IMR-90 (cell line): ENCODE results near the gene SLIT3. TPM values are rescaled to one million over a fixed set of nuclear protein-coding genes. Genes with fewer than 3 reads are reported as not detected.

ENCODE experiments used
- ATAC-seq: fragments of 200-7000 bp; cut with Tn5 transposase; 2 replicates; pipeline ENCODE4 v1.9.1; 2020; ENCODE audit warnings: low read depth, mild to moderate bottlenecking, moderate library complexity
- BruUV-seq: library from RNA; stranded (reverse); fragments of 400-500 nt; replicated peaks from 2 replicates; lab custom pipeline; 2021; lab: Mats Ljungman, UMichigan
- CTCF ChIA-PET: fragments of 300-600 bp; formaldehyde crosslinking; extraction: SDS; loops from one replicate; lab custom pipeline; 2021; ENCODE audit warnings: antibody characterized with exemption; lab: Yijun Ruan, JAX
- POLR2A ChIA-PET: fragments of 300-600 bp; sonication (Branson Sonifier 250); formaldehyde crosslinking; loops from one replicate; lab custom pipeline; 2022; ENCODE audit warnings: antibody characterized with exemption; ENCODE audit not compliant: unreplicated experiment; lab: Charles Lee
- DNase-seq: peaks from one replicate; pipeline ENCODE4 v3.0.0; 2013
- H2AFZ ChIP-seq: replicated peaks from 2 replicates; pipeline ENCODE3; 2013; ENCODE audit warnings: low read length, mild to moderate bottlenecking; ENCODE audit not compliant: poor library complexity
- H2AK5ac ChIP-seq: 2 replicates; pipeline ENCODE4 v1.6.1; 2013; ENCODE audit warnings: low read depth, low read length, inconsistent platforms
- H2AK9ac ChIP-seq: replicated peaks from 2 replicates; pipeline ENCODE3; 2013; ENCODE audit warnings: mild to moderate bottlenecking, low read depth, low read length, moderate library complexity; ENCODE audit not compliant: poor library complexity
- H2BK120ac ChIP-seq: 2 replicates; pipeline ENCODE4 v1.6.1; 2013; ENCODE audit warnings: low read depth, low read length, inconsistent platforms
- H2BK15ac ChIP-seq: 3 replicates; pipeline ENCODE4 v1.6.1; 2013; ENCODE audit warnings: low read depth, low read length, inconsistent platforms
- H2BK20ac ChIP-seq: 2 replicates; pipeline ENCODE4 v1.6.1; 2013; ENCODE audit warnings: low read depth, mild to moderate bottlenecking, inconsistent platforms, low read length, moderate library complexity
- H2BK5ac ChIP-seq: 2 replicates; pipeline ENCODE4 v1.6.1; 2013; ENCODE audit warnings: mild to moderate bottlenecking, low read depth, low read length, inconsistent platforms; ENCODE audit not compliant: poor library complexity, severe bottlenecking
- H3K14ac ChIP-seq: replicated peaks from 2 replicates; pipeline ENCODE4 v1.6.1; 2013; ENCODE audit warnings: low read depth, low read length, inconsistent platforms
- H3K18ac ChIP-seq: 2 replicates; pipeline ENCODE4 v1.6.1; 2013; ENCODE audit warnings: low read depth, low read length, control low read depth
- H3K23ac ChIP-seq: 2 replicates; pipeline ENCODE4 v1.6.1; 2013; ENCODE audit warnings: low read depth, low read length, inconsistent platforms
- H3K27ac ChIP-seq: 2 replicates; pipeline ENCODE4 v1.5.1; 2013; ENCODE audit warnings: mild to moderate bottlenecking, control low read depth, low read length; ENCODE audit not compliant: insufficient read depth
- H3K27me3 ChIP-seq: 2 replicates; pipeline ENCODE4 v1.6.1; 2013; ENCODE audit warnings: low read length; ENCODE audit not compliant: control insufficient read depth, insufficient read depth
- H3K36me3 ChIP-seq: 2 replicates; pipeline ENCODE4 v1.6.1; 2013; ENCODE audit warnings: low read length, mixed read lengths; ENCODE audit not compliant: control insufficient read depth, insufficient read depth
- H3K4ac ChIP-seq: 2 replicates; pipeline ENCODE4 v1.6.1; 2013; ENCODE audit warnings: low read depth, low read length, inconsistent platforms
- H3K4me1 ChIP-seq: 2 replicates; pipeline ENCODE4 v1.6.1; 2013; ENCODE audit warnings: low read length, mixed read lengths; ENCODE audit not compliant: control insufficient read depth, insufficient read depth
- H3K4me2 ChIP-seq: 2 replicates; pipeline ENCODE4 v1.6.1; 2013; ENCODE audit warnings: low read depth, mild to moderate bottlenecking, control low read depth, low read length, moderate library complexity
- H3K4me3 ChIP-seq: 2 replicates; pipeline ENCODE4 v1.5.1; 2013; ENCODE audit warnings: low read depth, mild to moderate bottlenecking, control low read depth, low read length, moderate library complexity; ENCODE audit not compliant: insufficient read depth
- H3K56ac ChIP-seq: 2 replicates; pipeline ENCODE4 v1.6.1; 2013; ENCODE audit warnings: low read length, inconsistent platforms; ENCODE audit not compliant: insufficient read depth; ENCODE audit errors: extremely low read depth
- H3K79me1 ChIP-seq, 2 experiments: 2 replicates each; pipeline ENCODE4 v1.6.1; 2013; ENCODE audit warnings: low read length in 2 of 2, inconsistent platforms in 1 of 2, low read depth in 1 of 2
- H3K9ac ChIP-seq: 2 replicates; pipeline ENCODE4 v1.6.1; 2013; ENCODE audit warnings: low read depth, low read length, control low read depth
- H3K9me1 ChIP-seq: 2 replicates; pipeline ENCODE4 v1.6.1; 2013; ENCODE audit warnings: low read length, inconsistent platforms; ENCODE audit not compliant: insufficient read depth
- H3K9me3 ChIP-seq: 2 replicates; pipeline ENCODE4 v1.6.1; 2013; ENCODE audit warnings: low read length; ENCODE audit not compliant: control insufficient read depth, insufficient read depth
- H4K20me1 ChIP-seq: 2 replicates; pipeline ENCODE4 v1.6.1; 2013; ENCODE audit warnings: low read length, inconsistent platforms; ENCODE audit not compliant: insufficient read depth
- H4K5ac ChIP-seq: 2 replicates; pipeline ENCODE4 v1.6.1; 2013; ENCODE audit warnings: mild to moderate bottlenecking, low read depth, low read length, control low read depth
- H4K8ac ChIP-seq, 2 experiments: 2 replicates each; pipeline ENCODE4 v1.6.1; 2013; ENCODE audit warnings: low read depth in 2 of 2, low read length in 2 of 2, control low read depth in 1 of 2, inconsistent platforms in 1 of 2
- H4K91ac ChIP-seq: 2 replicates; pipeline ENCODE4 v1.6.1; 2013; ENCODE audit warnings: low read depth, low read length, inconsistent platforms; ENCODE audit not compliant: insufficient read depth
- CHD1 ChIP-seq: IDR thresholded peaks from 2 replicates; pipeline ENCODE4 v1.6.1; 2012; ENCODE audit warnings: low read depth, low read length, improper control_type of control experiment
- MAZ ChIP-seq: IDR thresholded peaks from 2 replicates; pipeline ENCODE4 v1.6.1; 2012; ENCODE audit warnings: low read depth, mild to moderate bottlenecking, low read length, improper control_type of control experiment, moderate library complexity, borderline replicate concordance
- MXI1 ChIP-seq: IDR thresholded peaks from 2 replicates; pipeline ENCODE4 v1.6.1; 2012; ENCODE audit warnings: low read depth, mild to moderate bottlenecking, low read length, moderate library complexity, borderline replicate concordance
- RAD21 ChIP-seq: IDR thresholded peaks from 2 replicates; pipeline ENCODE4 v1.6.1; 2012; ENCODE audit warnings: low read length, improper control_type of control experiment
- RFX5 ChIP-seq: IDR thresholded peaks from 2 replicates; pipeline ENCODE4 v1.8.0; 2012; ENCODE audit warnings: low read depth, mild to moderate bottlenecking, low read length, moderate library complexity
- SMC3 ChIP-seq: fragments of 150-350 bp; IDR thresholded peaks from 2 replicates; pipeline ENCODE4 v1.6.1; 2016; ENCODE audit warnings: low read depth, mild to moderate bottlenecking, antibody characterized with exemption, low read length, moderate library complexity
- USF2 ChIP-seq: fragments of 150-350 bp; IDR thresholded peaks from 2 replicates; pipeline ENCODE4 v1.6.1; 2017; ENCODE audit warnings: mild to moderate bottlenecking, antibody characterized with exemption, low read length, low read depth
- WGBS, 2 experiments: methylation state at CpG; one replicate each; pipeline versions ENCODE4 v1.1.5 to v1.1.7; 2013; ENCODE audit warnings: missing lambda C conversion rate in 2 of 2; ENCODE audit not compliant: insufficient read length in 1 of 2; ENCODE audit errors: extremely low coverage in 2 of 2; 5-methylcytosine and 5-hydroxymethylcytosine counted together
- dilution Hi-C: fragments of 300-500 bp; cut with HindIII; formaldehyde crosslinking; loops from one replicate; pipeline ENCODE4 v1.14.3; 2018; ENCODE audit warnings: low sequenced_read_pairs; ENCODE audit not compliant: unreplicated experiment
- in situ Hi-C: fragments of 300-500 bp; cut with MboI; formaldehyde crosslinking; loops from 3 replicates; pipeline ENCODE4 v1.14.3; 2019; ENCODE audit warnings: low sequenced_read_pairs, inconsistent platforms, mixed read lengths
- intact Hi-C: fragments of 100-400 bp; cut with micrococcal nuclease; formaldehyde crosslinking; loops from 2 replicates; pipeline ENCODE4 v1.10.0; 2022
- polyA plus RNA-seq, 3 experiments: library from polyadenylated mRNA; depleted of rRNA; stranded (reverse); fragments of >200 nt; gene quantifications; 2 replicates each; pipeline ENCODE4 v1.2.3, GENCODE V29; 2012; ENCODE audit warnings: low replicate concordance in 1 of 3
- total RNA-seq: library from RNA; depleted of rRNA; stranded (reverse); fragments of >200 nt; gene quantifications from 2 replicates; pipeline ENCODE4 v1.2.3, GENCODE V29; 2012

Gene SLIT3
- total and polyA plus RNA-seq, 2 of the 4 experiments (the other 2 are of a cell fraction) = 0.18 to 0.50 TPM

- H4K20me1 ChIP-seq = no peaks in the 10 kb centered on the region
- H4K8ac ChIP-seq = no peak overlapping the region
- no peak overlapping the region for H3K9ac ChIP-seq
- no peak overlapping the region for H3K14ac ChIP-seq
- no peak overlapping the region for H2BK120ac ChIP-seq
- CTCF ChIA-PET = no interaction called here
- H3K4me3 ChIP-seq = no peak overlapping the region
- in situ Hi-C loops = no loop called here
- no peak overlapping the region for H4K5ac ChIP-seq
- no peak overlapping the region for H4K91ac ChIP-seq
- no peak overlapping the region for H3K23ac ChIP-seq
- TF ChIP-seq MAZ (no peak), SMC3 (no peak), MXI1 (no peak), USF2 (no peak), CHD1 (no peak), RFX5 (no peak), RAD21 (no peak)
- no peak overlapping the region for H2AK9ac ChIP-seq
- H3K4me1 ChIP-seq = no peaks in the 10 kb centered on the region
- H2BK15ac ChIP-seq = no peak overlapping the region
- no peak for DNase-seq
- H3K4me2 ChIP-seq = no peak overlapping the region
- no peak overlapping the region for H3K4ac ChIP-seq
- H3K27ac ChIP-seq = no peak overlapping the region
- no peak overlapping the region for H3K56ac ChIP-seq
- H3K9me1 ChIP-seq = no peaks in the 10 kb centered on the region
- no peak overlapping the region for H2BK20ac ChIP-seq
- intact Hi-C loops = no loop called here
- WGBS, 2 experiments = no CpG with 5 or more reads among the region's 3 CpGs
- H3K36me3 ChIP-seq = no peaks in the 10 kb centered on the region
- dilution Hi-C loops = no loop called here
- no peaks in the 10 kb centered on the region; the same call in 1 of the 2 replicates for H3K27me3 ChIP-seq
- H3K79me1 ChIP-seq = no peaks in the 10 kb centered on the region
- H2AFZ ChIP-seq = no peak overlapping the region
- H2AK5ac ChIP-seq = no peak overlapping the region
- no TSS peak for BruUV-seq
- no peak overlapping the region for H2BK5ac ChIP-seq
- POLR2A ChIA-PET = no interaction called here
- no peak overlapping the region for H3K18ac ChIP-seq
- H3K9me3 ChIP-seq = no peaks in the 10 kb centered on the region
- no peak for ATAC-seq
Observed at GRCh38 chr5:168837852-168838251, 463.1 kb downstream of the SLIT3 start.
